ENCODE results near the gene CORO7.
"Not testable (repeated sequence)": the region's sequence is repeated elsewhere in the genome, so short reads cannot be mapped to it uniquely, and the experiment has no call there.

CORO7 gene

GRCh38 chr16:4334724-4335495, 81.5 kb downstream of the CORO7 start:
- no peak overlapping the region for H3K4me3 ChIP-seq (ENCODE audit: low read depth in 1 of 2, low read length in 2 of 2)
- no peak overlapping the region for H3K27ac ChIP-seq (ENCODE audit: low read length)
- peaks cover 0 to 40% of the 10 kb centered on the region in 2 donors for H3K36me3 ChIP-seq (ENCODE audit: control insufficient read depth in 1 of 2, insufficient read depth in 2 of 2, low read length in 2 of 2)
- peaks cover 0 to 15% of the 10 kb centered on the region in 2 donors for H3K4me1 ChIP-seq (ENCODE audit: control insufficient read depth in 1 of 2, insufficient read depth in 2 of 2, low read length in 2 of 2)
- no peaks in the 10 kb centered on the region for H3K9me3 ChIP-seq (ENCODE audit: control insufficient read depth in 1 of 2, low read length in 2 of 2)
- no peaks in the 10 kb centered on the region for H3K27me3 ChIP-seq (ENCODE audit: low read depth, low read length)

GRCh38 chr16:4333714-4334113, 82.7 kb downstream of the CORO7 start:
- H3K4me3 ChIP-seq (ENCODE audit: low read depth in 1 of 2, low read length in 2 of 2); H3K27me3 ChIP-seq (ENCODE audit: low read depth, low read length); H3K27ac ChIP-seq (ENCODE audit: low read length); H3K9me3 ChIP-seq (ENCODE audit: control insufficient read depth in 1 of 2, low read length in 2 of 2): not testable (repeated sequence)
- H3K36me3 ChIP-seq (ENCODE audit: control insufficient read depth in 1 of 2, insufficient read depth in 2 of 2, low read length in 2 of 2), result peaks cover 0 to 34% of the 10 kb centered on the region in 2 donors
- H3K4me1 ChIP-seq (ENCODE audit: control insufficient read depth in 1 of 2, insufficient read depth in 2 of 2, low read length in 2 of 2), result peaks cover 0 to 21% of the 10 kb centered on the region in 2 donors

- no peak overlapping the region for H3K4me3 ChIP-seq (ENCODE audit: low read depth in 1 of 2, low read length in 2 of 2)
- no peaks in the 10 kb centered on the region for H3K9me3 ChIP-seq (ENCODE audit: control insufficient read depth in 1 of 2, low read length in 2 of 2)
- no peak overlapping the region for H3K27ac ChIP-seq (ENCODE audit: low read length)
- peaks cover 0 to 25% of the 10 kb centered on the region in 2 donors for H3K4me1 ChIP-seq (ENCODE audit: control insufficient read depth in 1 of 2, insufficient read depth in 2 of 2, low read length in 2 of 2)
- no peaks in the 10 kb centered on the region for H3K27me3 ChIP-seq (ENCODE audit: low read depth, low read length)
- H3K36me3 ChIP-seq (ENCODE audit: control insufficient read depth in 1 of 2, insufficient read depth in 2 of 2, low read length in 2 of 2), result peaks cover 0 to 32% of the 10 kb centered on the region in 2 donors
Measured at GRCh38 chr16:4333308-4333638, 83.1 kb downstream of the CORO7 start.

- Histone ChIP-seq H3K27ac (ENCODE audit: low read length) (no peak overlapping the region), H3K4me1 (ENCODE audit: control insufficient read depth in 1 of 2, insufficient read depth in 2 of 2, low read length in 2 of 2) (peaks cover 0 to 29% of the 10 kb centered on the region in 2 donors), H3K27me3 (ENCODE audit: low read depth, low read length) (no peaks in the 10 kb centered on the region), H3K36me3 (ENCODE audit: control insufficient read depth in 1 of 2, insufficient read depth in 2 of 2, low read length in 2 of 2) (peaks cover 0 to 26% of the 10 kb centered on the region in 2 donors), H3K9me3 (ENCODE audit: control insufficient read depth in 1 of 2, low read length in 2 of 2) (no peaks in the 10 kb centered on the region), H3K4me3 (ENCODE audit: low read depth in 1 of 2, low read length in 2 of 2) (no peak overlapping the region)
Measured at GRCh38 chr16:4332623-4333307, 83.6 kb downstream of the CORO7 start.

- Histone ChIP-seq H3K27ac (ENCODE audit: low read length) (no peak overlapping the region), H3K4me1 (ENCODE audit: control insufficient read depth in 1 of 2, insufficient read depth in 2 of 2, low read length in 2 of 2) (peaks cover 0 to 36% of the 10 kb centered on the region in 2 donors), H3K27me3 (ENCODE audit: low read depth, low read length) (no peaks in the 10 kb centered on the region), H3K9me3 (ENCODE audit: control insufficient read depth in 1 of 2, low read length in 2 of 2) (no peaks in the 10 kb centered on the region), H3K4me3 (ENCODE audit: low read depth in 1 of 2, low read length in 2 of 2) (no peak overlapping the region), H3K36me3 (ENCODE audit: control insufficient read depth in 1 of 2, insufficient read depth in 2 of 2, low read length in 2 of 2) (peaks cover 0 to 21% of the 10 kb centered on the region in 2 donors)
Measured at GRCh38 chr16:4332083-4332482, 84.3 kb downstream of the CORO7 start.

GRCh38 chr16:4330277-4330874, 86.0 kb downstream of the CORO7 start:
- no peak overlapping the region for H3K27ac ChIP-seq (ENCODE audit: low read length)
- H3K4me3 ChIP-seq (ENCODE audit: low read depth in 1 of 2, low read length in 2 of 2), result no peak overlapping the region
- H3K4me1 ChIP-seq (ENCODE audit: control insufficient read depth in 1 of 2, insufficient read depth in 2 of 2, low read length in 2 of 2), result peaks cover 0 to 42% of the 10 kb centered on the region in 2 donors
- no peaks in the 10 kb centered on the region for H3K9me3 ChIP-seq (ENCODE audit: control insufficient read depth in 1 of 2, low read length in 2 of 2)
- no peaks in the 10 kb centered on the region for H3K27me3 ChIP-seq (ENCODE audit: low read depth, low read length)
- peaks cover 0 to 8% of the 10 kb centered on the region in 2 donors for H3K36me3 ChIP-seq (ENCODE audit: control insufficient read depth in 1 of 2, insufficient read depth in 2 of 2, low read length in 2 of 2)

GRCh38 chr16:4328782-4329775, 87.3 kb downstream of the CORO7 start:
- H3K4me3 ChIP-seq (ENCODE audit: low read depth in 1 of 2, low read length in 2 of 2), result peak overlapping the region in 1 of 2 donors; percentile 66
- no peaks in the 10 kb centered on the region for H3K36me3 ChIP-seq (ENCODE audit: control insufficient read depth in 1 of 2, insufficient read depth in 2 of 2, low read length in 2 of 2)
- H3K27me3 ChIP-seq (ENCODE audit: low read depth, low read length), result no peaks in the 10 kb centered on the region
- peaks cover 4 to 55% of the 10 kb centered on the region in 2 donors for H3K4me1 ChIP-seq (ENCODE audit: control insufficient read depth in 1 of 2, insufficient read depth in 2 of 2, low read length in 2 of 2)
- peak overlapping the region; percentile 16 for H3K27ac ChIP-seq (ENCODE audit: low read length)
- H3K9me3 ChIP-seq (ENCODE audit: control insufficient read depth in 1 of 2, low read length in 2 of 2), result no peaks in the 10 kb centered on the region

- Histone ChIP-seq H3K4me3 (ENCODE audit: low read depth in 1 of 2, low read length in 2 of 2) (peak overlapping the region; percentile 42 to 66), H3K27ac (ENCODE audit: low read length) (peak overlapping the region; percentile 16), H3K9me3 (ENCODE audit: control insufficient read depth in 1 of 2, low read length in 2 of 2) (no peaks in the 10 kb centered on the region), H3K27me3 (ENCODE audit: low read depth, low read length) (no peaks in the 10 kb centered on the region), H3K4me1 (ENCODE audit: control insufficient read depth in 1 of 2, insufficient read depth in 2 of 2, low read length in 2 of 2) (peaks cover 4 to 63% of the 10 kb centered on the region in 2 donors), H3K36me3 (ENCODE audit: control insufficient read depth in 1 of 2, insufficient read depth in 2 of 2, low read length in 2 of 2) (no peaks in the 10 kb centered on the region)
Measured at GRCh38 chr16:4328046-4328781, 88.2 kb downstream of the CORO7 start.

GRCh38 chr16:4327386-4328045, 88.9 kb downstream of the CORO7 start:
- no peaks in the 10 kb centered on the region for H3K9me3 ChIP-seq (ENCODE audit: control insufficient read depth in 1 of 2, low read length in 2 of 2)
- H3K4me1 ChIP-seq (ENCODE audit: control insufficient read depth in 1 of 2, insufficient read depth in 2 of 2, low read length in 2 of 2), result peaks cover 4 to 70% of the 10 kb centered on the region in 2 donors
- no peak overlapping the region for H3K27ac ChIP-seq (ENCODE audit: low read length)
- peak overlapping the region; percentile 42 to 66 for H3K4me3 ChIP-seq (ENCODE audit: low read depth in 1 of 2, low read length in 2 of 2)
- H3K27me3 ChIP-seq (ENCODE audit: low read depth, low read length), result no peaks in the 10 kb centered on the region
- no peaks in the 10 kb centered on the region for H3K36me3 ChIP-seq (ENCODE audit: control insufficient read depth in 1 of 2, insufficient read depth in 2 of 2, low read length in 2 of 2)

- no peaks in the 10 kb centered on the region for H3K27me3 ChIP-seq (ENCODE audit: low read depth, low read length)
- H3K4me1 ChIP-seq (ENCODE audit: control insufficient read depth in 1 of 2, insufficient read depth in 2 of 2, low read length in 2 of 2), result peaks cover 4 to 70% of the 10 kb centered on the region in 2 donors
- H3K27ac ChIP-seq (ENCODE audit: low read length), result no peak overlapping the region
- H3K9me3 ChIP-seq (ENCODE audit: control insufficient read depth in 1 of 2, low read length in 2 of 2), result no peaks in the 10 kb centered on the region
- H3K4me3 ChIP-seq (ENCODE audit: low read depth in 1 of 2, low read length in 2 of 2), result no peak overlapping the region
- no peaks in the 10 kb centered on the region for H3K36me3 ChIP-seq (ENCODE audit: control insufficient read depth in 1 of 2, insufficient read depth in 2 of 2, low read length in 2 of 2)
Measured at GRCh38 chr16:4325253-4325758, 91.1 kb downstream of the CORO7 start.
